Bronchial epithelial cell (primary cell): ENCODE data around the gene ZNF138. TPM values are rescaled to one million over a fixed set of nuclear protein-coding genes. Genes with fewer than 3 reads are reported as not detected.
"Not testable (repeated sequence)": the region's sequence is repeated elsewhere in the genome, so short reads cannot be mapped to it uniquely, and the experiment has no call there.

Experiments used
- DNase-seq: peaks from one replicate; pipeline ENCODE4 v3.0.0-alpha.2; 2010; ENCODE audit warnings: low read depth
- FAIRE-seq: peaks from 2 replicates; lab custom pipeline; 2011; peaks lifted over from hg19 to GRCh38; lab: Jason Lieb, UNC
- H3K27me3 ChIP-seq: 2 replicates; pipeline ENCODE4 v1.5.1; 2011; ENCODE audit warnings: low read length; ENCODE audit not compliant: control insufficient read depth, insufficient read depth
- H3K36me3 ChIP-seq: 2 replicates; pipeline ENCODE4 v1.5.1; 2011; ENCODE audit warnings: low read length; ENCODE audit not compliant: control insufficient read depth, insufficient read depth
- H3K4me3 ChIP-seq: 2 replicates; pipeline ENCODE4 v1.5.1; 2011; ENCODE audit warnings: mild to moderate bottlenecking, low read depth, low read length, control low read depth
- CTCF ChIP-seq: IDR thresholded peaks from 2 replicates; pipeline ENCODE4 v1.5.1; 2011; ENCODE audit warnings: mild to moderate bottlenecking, moderate library complexity, low read length, control low read depth, inconsistent platforms; ENCODE audit not compliant: insufficient read depth, severe bottlenecking
- total RNA-seq: library from RNA; depleted of rRNA; stranded (reverse); fragments of >200 nt; gene quantifications from 2 replicates; pipeline ENCODE4 v1.2.1, GENCODE V29; 2014

The ZNF138 gene
- total RNA-seq, 1 donor from 2014 or later = 3.4 TPM

- H3K36me3 ChIP-seq = no peaks in the 10 kb centered on the region
- FAIRE-seq = no peak
- no peak overlapping the region for H3K4me3 ChIP-seq
- no peaks in the 10 kb centered on the region for H3K27me3 ChIP-seq
- no peak for TF ChIP-seq CTCF
- DNase-seq = peak; percentile 21
Measured at GRCh38 chr7:64793106-64793755, 997 bp upstream of the ZNF138 start.

GRCh38 chr7:64795176-64795575 is 948 bp downstream of the ZNF138 start:
- no peak for FAIRE-seq

GRCh38 chr7:64799169-64799568 is 4.9 kb downstream of the ZNF138 start:
- not testable (repeated sequence) for H3K4me3 ChIP-seq, FAIRE-seq, H3K27me3 ChIP-seq, H3K36me3 ChIP-seq, DNase-seq

More at GRCh38 chr7:64795176-64795575, 948 bp downstream of the ZNF138 start:
- DNase-seq = no peak
- H3K4me3 ChIP-seq = peak overlapping the region; percentile 70
- H3K27me3 ChIP-seq = no peaks in the 10 kb centered on the region
- no peak for TF ChIP-seq CTCF
- peaks cover 2% of the 10 kb centered on the region for H3K36me3 ChIP-seq

GRCh38 chr7:64802699-64803098 is 8.5 kb downstream of the ZNF138 start:
- TF ChIP-seq CTCF = no peak
- Histone ChIP-seq H3K27me3 (no peaks in the 10 kb centered on the region), H3K4me3 (no peak overlapping the region), H3K36me3 (peaks cover 2% of the 10 kb centered on the region)
- DNase-seq (no peak), FAIRE-seq (no peak)

- Histone ChIP-seq H3K27me3 (no peaks in the 10 kb centered on the region), H3K4me3 (no peak overlapping the region), H3K36me3 (no peaks in the 10 kb centered on the region)
- no peak for DNase-seq
- TF ChIP-seq CTCF = no peak
- no peak for FAIRE-seq
Measured at GRCh38 chr7:64807731-64808365, 13.6 kb downstream of the ZNF138 start.

- FAIRE-seq (no peak), DNase-seq (no peak)
- Histone ChIP-seq H3K36me3 (no peaks in the 10 kb centered on the region), H3K27me3 (no peaks in the 10 kb centered on the region), H3K4me3 (no peak overlapping the region)
- TF ChIP-seq CTCF = no peak
Measured at GRCh38 chr7:64811767-64812166, 17.5 kb downstream of the ZNF138 start.
